Measurements from ENCODE around the gene IL17C. TPM values are rescaled to one million over a fixed set of nuclear protein-coding genes. Genes with fewer than 3 reads are reported as not detected.

The IL17C gene
- total and polyA plus RNA-seq, 9 of the 15 experiments (the other 6 are each of a cell fraction or from before 2014, with no cell fraction given) = not detected

GRCh38 chr16:88651276-88651988 is 13.1 kb downstream of the IL17C start (continued):
- no peak for TF ChIP-seq CHD7 (IDR thresholded peaks at IDR 0.05; ENCODE audit: low read depth, low read length)
- TF ChIP-seq POLR2B (IDR thresholded peaks at IDR 0.05; ENCODE audit: low read depth, partially characterized antibody) = peak; percentile 46
- TF ChIP-seq TSC22D4 (tag; IDR thresholded peaks at IDR 0.05) = no peak
- TF ChIP-seq, protein P1, sequence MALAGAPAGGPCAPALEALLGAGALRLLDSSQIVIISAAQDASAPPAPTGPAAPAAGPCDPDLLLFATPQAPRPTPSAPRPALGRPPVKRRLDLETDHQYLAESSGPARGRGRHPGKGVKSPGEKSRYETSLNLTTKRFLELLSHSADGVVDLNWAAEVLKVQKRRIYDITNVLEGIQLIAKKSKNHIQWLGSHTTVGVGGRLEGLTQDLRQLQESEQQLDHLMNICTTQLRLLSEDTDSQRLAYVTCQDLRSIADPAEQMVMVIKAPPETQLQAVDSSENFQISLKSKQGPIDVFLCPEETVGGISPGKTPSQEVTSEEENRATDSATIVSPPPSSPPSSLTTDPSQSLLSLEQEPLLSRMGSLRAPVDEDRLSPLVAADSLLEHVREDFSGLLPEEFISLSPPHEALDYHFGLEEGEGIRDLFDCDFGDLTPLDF (CRISPR knock-in tag; IDR thresholded peaks at IDR 0.05) = no peak
- TF ChIP-seq NFATC3 (IDR thresholded peaks at IDR 0.05) = no peak
- no peak for TF ChIP-seq CCAR2 (IDR thresholded peaks at IDR 0.05; ENCODE audit: low read depth, low read length)
- TF ChIP-seq FOXK1 (CRISPR knock-in tag; IDR thresholded peaks at IDR 0.05; ENCODE audit: borderline replicate concordance) = 0 out of 2 replicates have a peak, but pooled peaks have one; percentile 67

Data from K562 (cell line).